Cardiac fibroblast (primary cell): Measurements from ENCODE around the gene CCDC40.

ENCODE experiments used
- DNase-seq, 2 donors: peaks; one replicate each; pipeline versions ENCODE4 v3.0.0 to v3.0.0-alpha.2; 2010; ENCODE audit warnings: low read depth in 2 of 2
- H3K4me3 ChIP-seq, 2 donors: replicated peaks in 1 of 2; 1 replicate in 1 of 2; 2 replicates in 1 of 2; pipeline ENCODE4 v1.5.1; 2011; ENCODE audit warnings: low read depth in 2 of 2, low read length in 2 of 2, mild to moderate bottlenecking in 2 of 2, moderate library complexity in 1 of 2
- TF ChIP-seq, protein P1 (sequence below): IDR thresholded peaks from one replicate; pipeline ENCODE4 v1.5.1; 2011; ENCODE audit warnings: low read depth, mild to moderate bottlenecking, low read length, inconsistent platforms

CCDC40 gene

GRCh38 chr17:80129006-80129565 is 92.6 kb downstream of the CCDC40 start:
- TF ChIP-seq, protein P1, sequence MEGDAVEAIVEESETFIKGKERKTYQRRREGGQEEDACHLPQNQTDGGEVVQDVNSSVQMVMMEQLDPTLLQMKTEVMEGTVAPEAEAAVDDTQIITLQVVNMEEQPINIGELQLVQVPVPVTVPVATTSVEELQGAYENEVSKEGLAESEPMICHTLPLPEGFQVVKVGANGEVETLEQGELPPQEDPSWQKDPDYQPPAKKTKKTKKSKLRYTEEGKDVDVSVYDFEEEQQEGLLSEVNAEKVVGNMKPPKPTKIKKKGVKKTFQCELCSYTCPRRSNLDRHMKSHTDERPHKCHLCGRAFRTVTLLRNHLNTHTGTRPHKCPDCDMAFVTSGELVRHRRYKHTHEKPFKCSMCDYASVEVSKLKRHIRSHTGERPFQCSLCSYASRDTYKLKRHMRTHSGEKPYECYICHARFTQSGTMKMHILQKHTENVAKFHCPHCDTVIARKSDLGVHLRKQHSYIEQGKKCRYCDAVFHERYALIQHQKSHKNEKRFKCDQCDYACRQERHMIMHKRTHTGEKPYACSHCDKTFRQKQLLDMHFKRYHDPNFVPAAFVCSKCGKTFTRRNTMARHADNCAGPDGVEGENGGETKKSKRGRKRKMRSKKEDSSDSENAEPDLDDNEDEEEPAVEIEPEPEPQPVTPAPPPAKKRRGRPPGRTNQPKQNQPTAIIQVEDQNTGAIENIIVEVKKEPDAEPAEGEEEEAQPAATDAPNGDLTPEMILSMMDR, result no peak
- DNase-seq, result peak; percentile 47 to 48
- no peak overlapping the region for H3K4me3 ChIP-seq

DNA sequence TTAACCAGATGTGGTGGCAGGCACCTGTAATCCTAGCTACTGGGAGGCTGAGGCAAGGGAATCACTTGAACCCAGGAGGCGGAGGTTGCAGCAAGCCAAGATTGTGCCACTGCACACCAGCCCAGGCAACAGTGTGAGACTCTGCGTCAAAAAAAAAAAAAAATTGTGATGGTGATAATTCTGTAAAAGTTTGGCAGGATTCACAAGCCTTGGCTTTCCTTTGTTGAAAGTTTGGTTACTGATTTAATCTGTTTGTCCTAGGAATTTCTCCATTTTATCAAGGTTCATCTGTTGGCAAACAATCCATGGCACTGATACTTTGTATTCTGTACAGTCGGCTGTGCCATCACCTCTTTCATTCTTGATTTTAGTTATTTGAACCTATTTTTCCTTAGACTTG is 94.5 kb downstream of the CCDC40 start:
- no peak for DNase-seq
- no peak overlapping the region for H3K4me3 ChIP-seq
- TF ChIP-seq, protein P1, result no peak

- DNase-seq, result no peak
- TF ChIP-seq, protein P1, result no peak
These were observed 96.6 kb downstream of the CCDC40 start for GRCh38 chr17:80132906-80133625.

GRCh38 chr17:80133626-80133970 is 97.2 kb downstream of the CCDC40 start:
- no peak for DNase-seq
- H3K4me3 ChIP-seq, result no peak overlapping the region
- TF ChIP-seq, protein P1, result no peak

More at GRCh38 chr17:80132906-80133625, 96.6 kb downstream of the CCDC40 start:
- no peak overlapping the region for H3K4me3 ChIP-seq

- H3K4me3 ChIP-seq, result no peak overlapping the region
- TF ChIP-seq, protein P1, result no peak
- no peak for DNase-seq
These were observed 100.7 kb downstream of the CCDC40 start for GRCh38 chr17:80137131-80137530.

GRCh38 chr17:80138856-80139426 is 102.5 kb downstream of the CCDC40 start:
- TF ChIP-seq, protein P1, result no peak
- no peak for DNase-seq
- H3K4me3 ChIP-seq, result no peak overlapping the region
